ENCODE measurements around the gene RBFOX2. TPM values are rescaled to one million over a fixed set of nuclear protein-coding genes. Genes with fewer than 3 reads are reported as not detected.

The RBFOX2 gene
- total RNA-seq, 2 experiments from 2014 or later, result 0.99 to 1.9 TPM

GRCh38 chr22:35731321-35731720, 297.3 kb downstream of the RBFOX2 start:
- Mint-ChIP-seq H3K4me3 (no peak overlapping the region), H3K27ac (no peak overlapping the region), H3K9me3 (ENCODE audit: low read depth) (no peaks in the 10 kb centered on the region), H3K36me3 (no peaks in the 10 kb centered on the region), H3K4me1 (no peaks in the 10 kb centered on the region), H3K27me3 (no peaks in the 10 kb centered on the region)
- CTCF ChIA-PET, result no interaction called here
- no peak for ATAC-seq
- DNase-seq, result no peak

- H3K27ac Mint-ChIP-seq, result no peak overlapping the region
- no peaks in the 10 kb centered on the region for H3K27me3 Mint-ChIP-seq
- H3K4me3 Mint-ChIP-seq, result no peak overlapping the region
- CTCF ChIA-PET, result interaction anchor here (0.6 kb wide), 1 partner anchor 385 kb away, joined by 4 read pairs; no protein-coding TSS in a partner anchor
- H3K36me3 Mint-ChIP-seq, result no peaks in the 10 kb centered on the region
- H3K9me3 Mint-ChIP-seq (ENCODE audit: low read depth), result no peaks in the 10 kb centered on the region
- H3K4me1 Mint-ChIP-seq, result no peaks in the 10 kb centered on the region
- DNase-seq, result no peak
- no peak for ATAC-seq
These were observed 299.3 kb downstream of the RBFOX2 start for GRCh38 chr22:35729309-35729698.

- Mint-ChIP-seq H3K27me3 (no peaks in the 10 kb centered on the region), H3K4me1 (no peaks in the 10 kb centered on the region), H3K9me3 (ENCODE audit: low read depth) (no peaks in the 10 kb centered on the region), H3K36me3 (no peaks in the 10 kb centered on the region), H3K4me3 (no peak overlapping the region), H3K27ac (no peak overlapping the region)
- DNase-seq, result no peak
- no peak for ATAC-seq
- CTCF ChIA-PET, result no interaction called here
These were observed 299.9 kb downstream of the RBFOX2 start for GRCh38 chr22:35728639-35729308.

GRCh38 chr22:35727436-35727835, 301.2 kb downstream of the RBFOX2 start:
- Mint-ChIP-seq H3K27ac (no peak overlapping the region), H3K4me1 (no peaks in the 10 kb centered on the region), H3K9me3 (ENCODE audit: low read depth) (no peaks in the 10 kb centered on the region), H3K27me3 (no peaks in the 10 kb centered on the region), H3K36me3 (no peaks in the 10 kb centered on the region), H3K4me3 (no peak overlapping the region)
- ATAC-seq (no peak), DNase-seq (no peak)
- CTCF ChIA-PET, result no interaction called here

- no peaks in the 10 kb centered on the region for H3K9me3 Mint-ChIP-seq (ENCODE audit: low read depth)
- H3K36me3 Mint-ChIP-seq, result no peaks in the 10 kb centered on the region
- no peaks in the 10 kb centered on the region for H3K27me3 Mint-ChIP-seq
- CTCF ChIA-PET, result no interaction called here
- no peak overlapping the region for H3K27ac Mint-ChIP-seq
- ATAC-seq (no peak), DNase-seq (no peak)
- H3K4me3 Mint-ChIP-seq, result no peak overlapping the region
- no peaks in the 10 kb centered on the region for H3K4me1 Mint-ChIP-seq
These were observed 301.7 kb downstream of the RBFOX2 start for GRCh38 chr22:35726933-35727332.

- Mint-ChIP-seq H3K27ac (no peak overlapping the region), H3K27me3 (no peaks in the 10 kb centered on the region), H3K4me3 (no peak overlapping the region), H3K9me3 (ENCODE audit: low read depth) (no peaks in the 10 kb centered on the region), H3K4me1 (no peaks in the 10 kb centered on the region), H3K36me3 (no peaks in the 10 kb centered on the region)
- no peak for DNase-seq
- ATAC-seq, result no peak
- CTCF ChIA-PET, result no interaction called here
These were observed 302.2 kb downstream of the RBFOX2 start for GRCh38 chr22:35726398-35726797.

- H3K36me3 Mint-ChIP-seq, result no peaks in the 10 kb centered on the region
- H3K4me1 Mint-ChIP-seq, result no peaks in the 10 kb centered on the region
- CTCF ChIA-PET, result no interaction called here
- ATAC-seq (no peak), DNase-seq (no peak)
- no peak overlapping the region for H3K4me3 Mint-ChIP-seq
- H3K9me3 Mint-ChIP-seq (ENCODE audit: low read depth), result no peaks in the 10 kb centered on the region
- no peaks in the 10 kb centered on the region for H3K27me3 Mint-ChIP-seq
- H3K27ac Mint-ChIP-seq, result no peak overlapping the region
These were observed 303.1 kb downstream of the RBFOX2 start for GRCh38 chr22:35725521-35725920.

- H3K4me3 Mint-ChIP-seq, result no peak overlapping the region
- CTCF ChIA-PET, result no interaction called here
- no peaks in the 10 kb centered on the region for H3K9me3 Mint-ChIP-seq (ENCODE audit: low read depth)
- H3K27me3 Mint-ChIP-seq, result no peaks in the 10 kb centered on the region
- H3K27ac Mint-ChIP-seq, result no peak overlapping the region
- no peak for DNase-seq
- no peaks in the 10 kb centered on the region for H3K4me1 Mint-ChIP-seq
- ATAC-seq, result no peak
- H3K36me3 Mint-ChIP-seq, result no peaks in the 10 kb centered on the region
These were observed 306.7 kb downstream of the RBFOX2 start for GRCh38 chr22:35721960-35722359.

GRCh38 chr22:35719212-35719875, 309.3 kb downstream of the RBFOX2 start:
- Mint-ChIP-seq H3K27me3 (peaks cover 3% of the 10 kb centered on the region), H3K4me3 (no peak overlapping the region), H3K4me1 (no peaks in the 10 kb centered on the region), H3K27ac (no peak overlapping the region), H3K9me3 (ENCODE audit: low read depth) (no peaks in the 10 kb centered on the region), H3K36me3 (no peaks in the 10 kb centered on the region)
- ATAC-seq, result no peak
- DNase-seq, result no peak
- CTCF ChIA-PET, result no interaction called here

- peaks cover 3% of the 10 kb centered on the region for H3K9me3 Mint-ChIP-seq (ENCODE audit: low read depth)
- ATAC-seq, result no peak
- H3K4me3 Mint-ChIP-seq, result no peak within 1 kb of the TSS
- no peak for DNase-seq
- no peak within 1 kb of the TSS for H3K27ac Mint-ChIP-seq
- H3K27me3 Mint-ChIP-seq, result peaks cover 3% of the 10 kb centered on the region
- no peaks in the 10 kb centered on the region for H3K36me3 Mint-ChIP-seq
- CTCF ChIA-PET, result no interaction called here
- H3K4me1 Mint-ChIP-seq, result no peaks in the 10 kb centered on the region
These were observed 311.1 kb downstream of the RBFOX2 start, which contains the start of gene APOL5 for GRCh38 chr22:35717572-35717971. TSS of gene APOL5 (plus strand) at chr22:35717872. CDS start at chr22:35717872, 0 bp downstream.

- H3K4me1 Mint-ChIP-seq, result no peaks in the 10 kb centered on the region
- no peak overlapping the region for H3K4me3 Mint-ChIP-seq
- peaks cover 8% of the 10 kb centered on the region for H3K27me3 Mint-ChIP-seq
- peaks cover 3% of the 10 kb centered on the region for H3K9me3 Mint-ChIP-seq (ENCODE audit: low read depth)
- ATAC-seq (no peak), DNase-seq (no peak)
- no peaks in the 10 kb centered on the region for H3K36me3 Mint-ChIP-seq
- no peak overlapping the region for H3K27ac Mint-ChIP-seq
- CTCF ChIA-PET, result no interaction called here
These were observed 316.0 kb downstream of the RBFOX2 start for GRCh38 chr22:35712672-35713071.

- no peak overlapping the region for H3K4me3 Mint-ChIP-seq
- H3K4me1 Mint-ChIP-seq, result no peaks in the 10 kb centered on the region
- no peak overlapping the region for H3K27ac Mint-ChIP-seq
- CTCF ChIA-PET, result no interaction called here
- no peaks in the 10 kb centered on the region for H3K36me3 Mint-ChIP-seq
- H3K9me3 Mint-ChIP-seq (ENCODE audit: low read depth), result peaks cover 3% of the 10 kb centered on the region
- peaks cover 8% of the 10 kb centered on the region for H3K27me3 Mint-ChIP-seq
- no peak for ATAC-seq
- no peak for DNase-seq
These were observed 317.3 kb downstream of the RBFOX2 start for GRCh38 chr22:35711336-35711735.

GRCh38 chr22:35708917-35709316, 319.7 kb downstream of the RBFOX2 start:
- H3K36me3 Mint-ChIP-seq, result no peaks in the 10 kb centered on the region
- ATAC-seq (no peak), DNase-seq (no peak)
- no peak overlapping the region for H3K27ac Mint-ChIP-seq
- no peaks in the 10 kb centered on the region for H3K4me1 Mint-ChIP-seq
- H3K4me3 Mint-ChIP-seq, result no peak overlapping the region
- CTCF ChIA-PET, result no interaction called here
- peaks cover 3% of the 10 kb centered on the region for H3K9me3 Mint-ChIP-seq (ENCODE audit: low read depth)
- H3K27me3 Mint-ChIP-seq, result peaks cover 5% of the 10 kb centered on the region

- no peak for ATAC-seq
- H3K36me3 Mint-ChIP-seq, result no peaks in the 10 kb centered on the region
- peaks cover 5% of the 10 kb centered on the region for H3K27me3 Mint-ChIP-seq
- no peak overlapping the region for H3K27ac Mint-ChIP-seq
- no peaks in the 10 kb centered on the region for H3K4me1 Mint-ChIP-seq
- H3K9me3 Mint-ChIP-seq (ENCODE audit: low read depth), result peaks cover 3% of the 10 kb centered on the region
- H3K4me3 Mint-ChIP-seq, result no peak overlapping the region
- CTCF ChIA-PET, result no interaction called here
- DNase-seq, result no peak
These were observed 320.2 kb downstream of the RBFOX2 start for GRCh38 chr22:35708453-35708852.
